Liver (tissue), 9 donors: Measurements from ENCODE around the gene TMIE. TPM values are rescaled to one million over a fixed set of nuclear protein-coding genes. Genes with fewer than 3 reads are reported as not detected.
A peak's percentile ranks its signal among the peaks of the same experiment; 100 is the strongest.

Source experiments
- DNase-seq: peaks from one replicate; pipeline ENCODE4 v3.0.0-alpha.2; 2017; ENCODE audit warnings: low spot score
- H3K27ac ChIP-seq, 2 donors: one replicate each; pipeline ENCODE4 v1.7.0; 2013; ENCODE audit warnings: inconsistent platforms in 2 of 2, low read length in 2 of 2, control low read depth in 1 of 2, low read depth in 1 of 2, mild to moderate bottlenecking in 1 of 2
- H3K27me3 ChIP-seq, 4 donors: one replicate each; pipeline versions ENCODE4 v1.6.1 to v1.7.0; 2013; ENCODE audit warnings: low read length in 3 of 4, inconsistent platforms in 1 of 4, mild to moderate bottlenecking in 1 of 4, moderate library complexity in 1 of 4; ENCODE audit not compliant: control insufficient read depth in 4 of 4, insufficient read depth in 4 of 4
- H3K36me3 ChIP-seq, 4 donors: one replicate each; pipeline versions ENCODE4 v1.6.1 to v1.7.0; 2013; ENCODE audit warnings: low read length in 3 of 4, mild to moderate bottlenecking in 3 of 4, low read depth in 1 of 4, moderate library complexity in 1 of 4; ENCODE audit not compliant: control insufficient read depth in 4 of 4, insufficient read depth in 3 of 4
- H3K4me1 ChIP-seq, 4 donors: one replicate each; pipeline versions ENCODE4 v1.6.1 to v1.7.0; 2013; ENCODE audit warnings: low read length in 3 of 4, mild to moderate bottlenecking in 3 of 4, moderate library complexity in 1 of 4; ENCODE audit not compliant: control insufficient read depth in 4 of 4, insufficient read depth in 4 of 4
- H3K4me3 ChIP-seq, 3 donors: one replicate each; pipeline versions ENCODE4 v1.6.1 to v1.7.0; 2013; ENCODE audit warnings: low read length in 3 of 3, control low read depth in 1 of 3, low read depth in 1 of 3, mild to moderate bottlenecking in 1 of 3
- H3K9ac ChIP-seq, 2 donors: one replicate each; pipeline ENCODE4 v1.7.0; 2013; ENCODE audit warnings: low read length in 2 of 2, mild to moderate bottlenecking in 2 of 2, moderate library complexity in 2 of 2, control low read depth in 1 of 2, low read depth in 1 of 2
- H3K9me3 ChIP-seq, 4 donors: one replicate each; pipeline versions ENCODE4 v1.6.1 to v1.7.0; 2013; ENCODE audit warnings: low read length in 3 of 4; ENCODE audit not compliant: control insufficient read depth in 4 of 4
- ATF3 ChIP-seq: IDR thresholded peaks from 2 replicates; pipeline ENCODE4 v1.6.1; 2016; ENCODE audit warnings: antibody characterized with exemption
- CTCF ChIP-seq: fragments of 150-350 bp; IDR thresholded peaks from 2 replicates; pipeline ENCODE4 v1.5.1; 2017; ENCODE audit warnings: improper control_type of control experiment, low read depth, low read length; ENCODE audit not compliant: missing input control
- EGR1 ChIP-seq, 2 donors: IDR thresholded peaks; 2 replicates each; pipeline ENCODE4 v1.6.1; 2016 to 2018; ENCODE audit warnings: antibody characterized with exemption in 2 of 2, low read depth in 2 of 2
- FOXA1 ChIP-seq: IDR thresholded peaks from 2 replicates; pipeline ENCODE4 v1.6.1; 2016; ENCODE audit warnings: antibody characterized with exemption
- GABPA ChIP-seq, 2 donors: IDR thresholded peaks in 1 of 2; conservative IDR thresholded peaks in 1 of 2; 2 replicates each; pipeline ENCODE4 v1.6.1; 2016; ENCODE audit warnings: antibody characterized with exemption in 2 of 2, mild to moderate bottlenecking in 1 of 2, moderate library complexity in 1 of 2
- HNF4A ChIP-seq, 2 donors: conservative IDR thresholded peaks; 2 replicates each; pipeline ENCODE4 v1.6.1; 2016; ENCODE audit warnings: antibody characterized with exemption in 2 of 2, mild to moderate bottlenecking in 2 of 2
- HNF4G ChIP-seq: IDR thresholded peaks from 2 replicates; pipeline ENCODE4 v1.6.1; 2016; ENCODE audit warnings: antibody characterized with exemption
- JUND ChIP-seq, 2 donors: IDR thresholded peaks; 2 replicates each; pipeline ENCODE4 v1.6.1; 2016; ENCODE audit warnings: antibody characterized with exemption in 2 of 2
- MAX ChIP-seq: IDR thresholded peaks from 2 replicates; pipeline ENCODE4 v1.6.1; 2016; ENCODE audit warnings: antibody characterized with exemption
- NR2F2 ChIP-seq: IDR thresholded peaks from 2 replicates; pipeline ENCODE4 v1.6.1; 2016; ENCODE audit warnings: antibody characterized with exemption
- RAD21 ChIP-seq, 2 donors: IDR thresholded peaks; 2 replicates each; pipeline ENCODE4 v1.6.1; 2016; ENCODE audit warnings: antibody characterized with exemption in 2 of 2, mild to moderate bottlenecking in 2 of 2
- REST ChIP-seq: IDR thresholded peaks from 2 replicates; pipeline ENCODE4 v1.6.1; 2016; ENCODE audit warnings: antibody characterized with exemption, mild to moderate bottlenecking
- RXRA ChIP-seq, 2 donors: IDR thresholded peaks; 2 replicates each; pipeline ENCODE4 v1.6.1; 2017 to 2018; ENCODE audit warnings: antibody characterized with exemption in 2 of 2, mild to moderate bottlenecking in 1 of 2
- SP1 ChIP-seq: IDR thresholded peaks from 2 replicates; pipeline ENCODE4 v1.6.1; 2018; ENCODE audit warnings: antibody characterized with exemption, mild to moderate bottlenecking
- YY1 ChIP-seq: IDR thresholded peaks from 2 replicates; pipeline ENCODE4 v1.6.1; 2016; ENCODE audit warnings: antibody characterized with exemption, mild to moderate bottlenecking
- ZBTB33 ChIP-seq: IDR thresholded peaks from 2 replicates; pipeline ENCODE4 v1.6.1; 2016; ENCODE audit warnings: antibody characterized with exemption
- WGBS: extraction: QIAGEN DNeasy Blood & Tissue Kit; methylation state at CpG from one replicate; pipeline ENCODE4 v1.1.7; 2013; 5-methylcytosine and 5-hydroxymethylcytosine counted together
- polyA plus RNA-seq, 2 donors: library from polyadenylated mRNA; stranded (reverse) in 1 of 2; unstranded in 1 of 2; fragments of 200-250 nt in 1 of 2; fragments of >200 nt in 1 of 2; fragmentation: Nextera tagmentation in 1 of 2; extraction: Ambion mirVana in 1 of 2; gene quantifications; one replicate each; pipeline versions ENCODE4 v1.2.1 to v1.2.3, GENCODE V29; 2013 to 2015
- total RNA-seq, 2 donors: library from RNA; depleted of rRNA; stranded (reverse); fragments of >200 nt; gene quantifications; one replicate each; pipeline ENCODE4 v1.2.3, GENCODE V29; 2014
- donor health status: healthy.
- donor health status: healthy.
- donor health status: healthy.
- donor health status: healthy.
- donor health status: healthy.

Gene TMIE
- total and polyA plus RNA-seq, 4 donors = 0.13 to 0.26 (median 0.15) TPM

- Histone ChIP-seq H3K27ac (peak overlapping the region; percentile 67 to 74), H3K9ac (no peak overlapping the region), H3K4me1 (peaks cover 14 to 40% (median 29%) of the 10 kb centered on the region in 4 donors), H3K27me3 (no peaks in the 10 kb centered on the region), H3K36me3 (no peaks in the 10 kb centered on the region), H3K9me3 (no peaks in the 10 kb centered on the region), H3K4me3 (no peak overlapping the region)
- WGBS = 53% methylated on average over 8 of the region's 8 CpGs
- TF ChIP-seq RXRA (IDR thresholded peaks at IDR 0.05) = peak; percentile 98 to 99
- TF ChIP-seq NR2F2 = peak; percentile 94
- TF ChIP-seq RAD21 (IDR thresholded peaks at IDR 0.05) = peak; percentile 16 to 54
- TF ChIP-seq HNF4A (conservative IDR thresholded peaks at IDR 0.05) = peak; percentile 30 to 55
- TF ChIP-seq REST = peak; percentile 16
- TF ChIP-seq ZBTB33 = no peak
- no peak for TF ChIP-seq YY1
- TF ChIP-seq SP1 = peak; percentile 86
- TF ChIP-seq GABPA (IDR thresholded peaks at IDR 0.05 in 1 of 2, conservative IDR thresholded peaks at IDR 0.05 in 1 of 2) = peak in 1 of 2 donors; percentile 63
- no peak for DNase-seq
These were observed 1.3 kb upstream of the TMIE start for GRCh38 chr3:46699676-46700523.

- WGBS = 36% methylated on average over 4 of the region's 4 CpGs
- TF ChIP-seq MAX (no peak), ZBTB33 (no peak), EGR1 (IDR thresholded peaks at IDR 0.05; ENCODE audit: low read depth in 2 of 2) (no peak), CTCF (no peak), HNF4A (conservative IDR thresholded peaks at IDR 0.05) (no peak), JUND (IDR thresholded peaks at IDR 0.05) (no peak), NR2F2 (no peak), SP1 (no peak), GABPA (IDR thresholded peaks at IDR 0.05 in 1 of 2, conservative IDR thresholded peaks at IDR 0.05 in 1 of 2) (no peak), HNF4G (no peak), FOXA1 (no peak), ATF3 (no peak), YY1 (no peak)
- H3K4me3 ChIP-seq = no peak overlapping the region
These were observed 420 bp upstream of the TMIE start for GRCh38 chr3:46700772-46701171.

More at GRCh38 chr3:46700772-46701171, 420 bp upstream of the TMIE start:
- Histone ChIP-seq H3K9me3 (no peaks in the 10 kb centered on the region), H3K36me3 (no peaks in the 10 kb centered on the region), H3K9ac (no peak overlapping the region), H3K27ac (no peak overlapping the region), H3K27me3 (no peaks in the 10 kb centered on the region), H3K4me1 (peaks cover 12 to 35% (median 27%) of the 10 kb centered on the region in 4 donors)
- DNase-seq = no peak
